Stimulated activated CD4-positive, alpha-beta T cell treated with anti-CD3 and anti-CD28 coated beads, Interleukin-2, amount 100 ng/mL, for 4 hours (primary cell): ENCODE measurements around the gene REM2.
A peak's percentile ranks its signal among the peaks of the same experiment; 100 is the strongest.
"Not testable (repeated sequence)": the region's sequence is repeated elsewhere in the genome, so short reads cannot be mapped to it uniquely, and the experiment has no call there.

ENCODE experiments used
- DNase-seq: peaks from one replicate; pipeline ENCODE4 v3.0.0-alpha.2; 2020; ENCODE audit warnings: low read depth

REM2 gene

DNA sequence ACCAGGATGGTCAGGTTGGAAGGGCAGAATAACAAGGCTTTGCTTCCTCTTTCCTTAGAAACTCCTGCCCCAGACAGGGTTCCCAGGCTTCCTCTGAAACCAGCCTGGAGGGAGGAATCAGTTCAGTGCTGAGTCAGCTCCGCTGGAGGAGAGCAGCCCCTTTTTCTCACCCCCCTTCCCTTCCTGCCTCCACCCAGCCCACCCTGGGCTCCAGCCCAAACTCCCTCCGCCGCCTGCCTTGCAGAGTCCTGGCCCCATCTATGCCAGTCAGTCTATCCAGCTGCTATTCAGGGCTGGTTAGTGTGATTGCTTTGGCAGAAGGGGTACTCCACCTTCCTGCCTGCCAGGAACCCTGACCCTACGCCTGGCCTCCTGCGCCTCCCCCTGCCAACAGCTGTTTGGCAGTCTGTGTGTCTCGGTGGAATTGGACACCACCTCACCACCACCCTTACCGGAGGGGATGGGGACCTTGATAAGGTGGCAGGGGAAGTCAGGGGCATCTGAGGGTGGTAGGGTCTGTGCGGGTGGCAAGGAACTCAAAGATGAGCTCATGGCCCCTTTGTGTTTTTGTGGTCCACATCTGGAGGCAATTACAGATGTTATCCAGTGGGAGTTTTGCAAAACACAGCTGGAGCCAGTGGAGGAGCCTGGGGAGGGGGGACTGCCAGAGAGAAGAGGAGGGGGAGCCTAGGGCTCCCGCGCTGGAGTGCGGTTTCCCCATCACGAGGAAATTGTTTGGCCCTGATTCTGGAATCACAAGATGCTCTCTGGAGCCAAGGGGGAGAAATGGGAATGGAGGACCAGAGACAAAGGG lies 34.5 kb upstream of the REM2 start:
- DNase-seq: no peak

GRCh38 chr14:22849212-22849819 lies 33.7 kb upstream of the REM2 start:
- DNase-seq: no peak

DNA sequence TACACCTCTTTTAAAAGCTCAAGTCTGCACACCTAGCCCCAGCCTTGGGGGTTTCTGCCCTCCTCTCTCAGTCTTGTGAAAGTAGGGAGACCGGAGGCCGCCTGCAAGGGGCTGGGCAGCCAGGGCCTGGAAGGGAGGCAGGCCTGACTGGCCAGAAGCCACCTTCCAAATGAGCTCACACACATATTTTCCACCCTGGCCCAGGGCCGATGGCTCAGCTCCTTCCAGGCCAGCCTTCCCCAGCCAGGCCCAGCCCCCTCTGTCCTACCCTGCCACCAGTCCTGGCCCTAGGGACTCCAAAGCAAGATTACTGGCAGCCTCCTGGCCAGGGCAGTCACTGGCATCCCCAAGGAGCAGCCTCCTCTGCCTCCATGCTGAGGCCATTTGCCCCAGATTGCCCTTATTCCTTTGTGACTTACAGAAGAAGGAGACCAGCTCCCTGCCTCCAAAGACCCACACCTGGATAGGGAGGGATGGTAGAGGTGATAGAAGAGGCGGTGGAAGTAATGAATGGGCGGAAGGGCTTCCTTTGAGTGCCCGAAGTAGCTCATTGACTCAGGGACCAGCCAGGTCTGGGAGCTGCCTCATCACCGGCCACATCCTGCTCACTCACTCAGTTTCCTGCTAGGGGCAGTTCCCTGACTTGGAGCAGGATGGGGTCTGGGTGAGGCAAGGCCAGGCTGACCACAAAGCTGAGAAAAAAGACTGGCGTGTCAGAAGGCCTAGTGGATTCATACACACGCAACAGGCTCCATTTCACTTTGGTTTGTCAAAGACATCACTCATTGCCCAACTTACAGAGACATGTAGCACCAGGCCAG lies 31.9 kb upstream of the REM2 start:
- DNase-seq: no peak

GRCh38 chr14:22852178-22852577 lies 30.8 kb upstream of the REM2 start:
- DNase-seq: not testable (repeated sequence)

- DNase-seq: no peak
These were observed 30.5 kb upstream of the REM2 start for GRCh38 chr14:22852599-22852939.

DNA sequence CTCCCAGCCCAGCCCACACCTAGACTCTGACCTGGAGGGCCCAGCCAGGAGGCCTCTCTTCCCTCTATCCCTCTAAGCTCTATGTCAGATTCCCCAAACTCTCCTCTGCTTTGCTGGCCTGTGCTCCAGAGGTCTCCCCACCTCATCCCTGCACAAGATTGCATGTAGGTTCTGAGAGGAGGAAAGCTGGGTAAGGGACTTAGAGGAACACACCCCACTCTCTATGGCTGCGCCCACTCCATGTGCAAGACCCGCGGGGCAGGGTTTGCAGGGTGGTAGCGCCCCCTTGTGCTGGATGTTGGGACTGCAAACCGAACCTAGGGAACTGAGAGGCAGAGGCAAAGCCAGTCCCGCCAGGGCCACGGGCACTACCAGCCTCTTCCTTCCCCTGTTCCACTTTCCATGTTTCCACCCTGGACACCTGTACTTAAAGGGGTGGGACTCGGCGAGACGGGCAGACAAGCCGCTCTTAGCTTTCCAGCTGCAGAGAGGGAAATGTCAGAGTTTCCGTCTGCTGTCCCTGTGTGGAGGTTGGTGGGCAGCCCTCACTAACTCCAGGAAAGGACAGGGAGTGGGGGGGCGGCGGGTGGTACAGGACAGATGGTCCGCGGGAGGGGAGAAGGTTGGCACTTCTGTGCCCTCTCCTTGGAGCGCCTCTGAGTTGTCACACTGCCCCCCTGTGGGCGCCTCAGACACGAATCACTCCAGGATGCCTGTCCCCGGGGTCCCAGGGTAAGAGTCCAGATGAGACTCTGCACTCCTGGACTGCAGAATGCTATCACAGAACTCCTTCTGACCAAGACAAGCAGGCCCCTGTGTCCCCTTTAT lies 29.9 kb upstream of the REM2 start:
- peak; percentile 81 for DNase-seq

DNA sequence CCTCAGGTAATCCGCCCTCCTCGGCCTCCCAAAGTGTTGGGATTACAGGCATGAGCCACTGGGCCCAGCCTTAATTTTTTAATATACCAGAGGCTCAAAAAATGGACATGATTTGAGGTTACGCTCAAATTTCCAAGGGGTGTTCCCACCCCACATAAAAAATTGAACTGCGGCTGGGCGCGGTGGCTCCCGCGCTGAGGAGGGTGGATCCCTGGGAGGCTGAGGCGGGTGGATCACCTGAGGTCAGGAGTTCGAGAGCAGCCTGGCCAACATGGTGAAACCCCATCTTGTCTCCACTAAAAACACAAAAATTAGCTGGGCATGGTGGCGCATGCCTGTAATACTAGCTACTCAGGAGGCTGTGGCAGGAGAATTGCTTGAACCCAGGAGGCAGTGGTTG lies 28.7 kb upstream of the REM2 start:
- not testable (repeated sequence) for DNase-seq

DNA sequence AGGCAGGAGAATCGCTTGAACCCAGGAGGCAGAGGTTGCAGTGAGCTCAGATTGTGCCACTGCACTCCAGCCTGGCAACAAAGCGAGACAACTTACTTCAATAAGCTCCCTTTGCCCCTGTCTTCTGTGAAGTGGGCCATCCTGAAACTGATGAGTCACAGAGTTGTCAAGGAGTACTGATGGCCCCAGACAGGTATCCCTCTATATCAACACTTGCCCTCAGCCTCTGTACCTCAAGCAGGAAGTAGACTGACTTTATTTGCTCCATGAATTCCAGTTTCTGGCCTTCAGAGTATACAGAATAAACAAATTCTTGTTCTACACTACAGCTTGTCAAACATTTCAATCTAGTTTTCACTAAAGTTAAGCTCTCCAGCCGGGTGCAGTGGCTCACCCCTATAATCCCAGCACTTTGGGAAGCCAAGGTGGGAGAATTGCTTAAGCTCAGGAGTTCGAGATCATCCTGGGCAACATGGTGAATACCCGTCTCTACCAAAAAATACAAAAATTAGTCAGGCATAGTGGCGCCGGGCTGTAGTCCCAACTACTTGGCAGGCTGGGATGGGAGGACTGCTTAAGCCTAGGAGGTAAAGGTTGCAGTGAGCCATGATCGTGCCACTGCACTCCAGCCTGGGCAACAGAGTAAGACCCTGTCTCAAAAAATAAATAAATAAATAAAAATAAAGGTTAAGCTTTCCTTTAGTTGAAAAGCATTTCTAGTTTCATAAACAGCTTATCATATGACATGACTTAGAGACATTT lies 27.9 kb upstream of the REM2 start:
- DNase-seq: no peak

GRCh38 chr14:22856428-22856827 lies 26.6 kb upstream of the REM2 start:
- no peak for DNase-seq

DNA sequence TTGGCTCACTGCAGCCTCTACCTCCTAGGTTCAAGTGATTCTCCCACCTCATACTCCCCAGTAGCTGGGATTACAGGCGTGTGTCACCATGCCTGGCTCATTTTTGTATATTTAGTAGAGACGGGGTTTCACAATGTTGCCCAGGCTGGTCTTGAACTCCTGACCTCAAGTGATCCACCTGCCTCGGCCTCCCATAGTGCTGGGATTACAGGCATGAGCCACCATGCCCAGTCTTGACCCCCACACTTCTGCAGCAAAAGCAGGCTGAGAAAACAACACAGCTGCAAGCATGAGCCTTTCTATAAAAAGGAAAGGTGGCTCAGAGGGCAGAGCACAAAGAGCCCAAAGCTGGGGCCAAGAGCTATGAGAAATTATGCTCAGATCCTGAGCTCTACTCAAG lies 22.6 kb upstream of the REM2 start:
- DNase-seq: not testable (repeated sequence)

DNA sequence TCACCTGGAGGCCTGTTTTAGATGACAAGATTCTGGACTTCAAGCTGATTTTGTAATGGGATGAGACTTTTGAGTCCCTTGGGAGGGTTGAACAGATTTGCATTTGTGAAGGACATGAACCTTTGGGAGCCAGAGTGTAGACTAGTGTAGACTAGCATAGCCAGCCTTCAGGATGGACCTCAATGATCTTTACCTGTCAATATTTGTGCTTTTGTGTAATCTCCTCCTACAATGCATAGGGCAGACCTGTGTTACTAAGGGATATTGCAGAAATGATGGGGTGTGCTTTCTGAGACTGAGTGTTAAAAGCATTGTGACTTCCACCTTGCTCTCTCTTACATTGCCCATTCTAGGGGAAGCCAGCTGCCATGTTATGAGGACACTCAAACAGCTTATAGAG lies 21.4 kb upstream of the REM2 start:
- DNase-seq: no peak

DNA sequence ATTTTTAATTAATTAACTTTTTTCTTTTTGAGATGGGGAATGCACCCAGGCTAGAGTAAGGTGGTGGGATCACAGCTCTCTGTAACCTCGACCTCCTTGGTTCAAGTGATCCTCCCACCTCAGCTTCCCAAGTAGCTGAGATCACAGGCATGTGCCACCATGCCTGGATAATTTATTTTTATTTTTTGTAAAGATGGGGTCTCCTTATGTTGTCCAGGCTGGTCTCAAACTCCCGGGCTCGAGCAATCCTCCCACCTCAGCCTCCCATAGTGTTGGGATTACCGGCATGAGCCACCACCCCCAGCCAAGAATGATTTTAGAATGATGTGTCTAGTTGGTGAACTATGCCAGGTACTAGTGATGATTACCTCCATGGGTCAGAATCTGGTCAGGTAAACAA lies 18.0 kb upstream of the REM2 start:
- DNase-seq: no peak

DNA sequence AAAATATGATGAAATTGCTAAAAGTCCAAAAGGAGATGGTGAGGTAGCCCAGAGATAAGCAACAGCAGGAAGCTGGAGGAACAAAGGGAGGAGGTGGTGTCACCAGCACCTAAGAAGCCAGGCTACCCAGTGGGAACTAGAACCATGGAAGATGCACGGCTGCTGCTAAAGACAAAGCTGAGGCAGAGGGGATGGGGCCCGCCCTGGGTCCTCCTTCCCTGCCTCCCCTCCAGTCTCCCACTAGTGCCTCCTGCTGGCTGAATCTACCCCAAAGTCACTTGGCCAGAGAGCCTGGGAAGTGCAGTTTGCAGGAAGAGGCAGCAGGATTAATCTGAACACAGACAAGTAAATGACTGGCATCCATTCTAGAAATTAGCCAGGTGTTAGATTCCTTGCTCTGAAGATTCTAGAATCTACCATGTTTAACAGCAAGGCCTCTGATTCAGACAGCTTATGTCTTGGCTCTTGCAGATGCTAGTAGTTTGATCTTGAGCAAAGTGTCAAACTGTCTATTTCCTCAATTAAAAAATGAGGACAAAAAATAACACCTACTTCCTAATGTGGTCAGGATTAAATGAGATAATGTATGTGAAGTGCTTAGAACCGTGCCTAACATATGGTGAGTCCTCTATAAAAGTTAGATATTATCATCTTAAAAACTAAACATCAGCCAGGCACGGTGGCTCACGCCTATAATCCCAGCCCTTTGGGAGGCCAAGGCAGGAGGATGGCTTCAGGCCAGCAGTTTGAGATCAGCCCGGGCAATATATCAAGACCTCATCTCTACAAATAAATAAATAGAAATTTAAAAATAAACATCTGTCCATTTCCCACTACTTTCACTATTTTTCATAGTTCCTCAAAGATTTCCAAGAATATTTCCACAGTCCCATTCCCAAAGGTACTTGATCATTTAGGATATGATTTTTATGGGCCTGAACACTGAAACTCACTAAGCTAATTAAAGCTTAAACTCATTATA lies 17.3 kb upstream of the REM2 start:
- DNase-seq: no peak

GRCh38 chr14:22866874-22867273 lies 16.1 kb upstream of the REM2 start:
- no peak for DNase-seq

- no peak for DNase-seq
These were observed 12.2 kb upstream of the REM2 start for GRCh38 chr14:22870811-22871223.

GRCh38 chr14:22871224-22872032 lies 11.6 kb upstream of the REM2 start, which contains the start of gene LRP10:
Gene LRP10, plus strand, starts transcription at chr14:22871740. Its CDS starts 564 bp downstream, at chr14:22872304.
- peak; percentile 76 for DNase-seq

GRCh38 chr14:22872033-22872832 lies 10.8 kb upstream of the REM2 start:
- peak; percentile 59 for DNase-seq

DNA sequence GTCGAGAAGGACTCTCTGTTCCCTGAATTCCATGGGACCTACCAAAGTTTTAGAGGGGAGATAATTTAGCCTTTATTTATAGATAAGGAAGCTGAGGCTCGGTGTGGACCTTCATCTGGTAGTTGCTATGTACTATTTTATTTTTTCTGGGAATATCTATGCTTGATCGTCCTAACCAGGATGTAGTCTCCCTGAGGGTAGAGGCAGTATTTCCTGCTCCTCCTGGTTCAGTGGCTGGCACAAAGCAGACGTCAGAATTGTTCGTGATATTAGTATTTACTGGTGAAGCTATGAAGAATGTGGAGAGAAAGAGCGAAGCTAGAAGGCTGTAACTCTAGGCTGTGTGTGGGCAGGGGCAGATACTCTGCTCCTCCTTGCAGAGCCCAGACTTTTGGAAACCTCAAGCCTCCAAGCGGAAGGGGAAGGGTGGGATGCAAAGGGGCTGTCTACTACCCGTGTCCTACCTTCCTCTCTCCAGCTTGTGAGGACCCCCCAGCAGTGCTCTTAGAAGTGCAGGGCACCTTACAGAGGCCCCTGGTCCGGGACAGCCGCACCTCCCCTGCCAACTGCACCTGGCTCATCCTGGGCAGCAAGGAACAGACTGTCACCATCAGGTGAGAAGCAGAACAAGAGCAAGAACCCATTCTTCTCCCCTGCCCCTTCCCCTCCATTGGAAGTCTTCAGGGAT lies 10.0 kb upstream of the REM2 start:
- DNase-seq: no peak
